Mesenchymal stem cell (in vitro differentiated cells and primary cell): ENCODE data around the gene ITGA1.

Experiments used
- DNase-seq: peaks from one replicate; pipeline ENCODE4 v3.0.0-alpha.2; 2013
- H2AFZ ChIP-seq: one replicate; pipeline ENCODE4 v1.6.1; 2013; ENCODE audit warnings: low read depth, mild to moderate bottlenecking, control low read depth, inconsistent platforms, low read length, moderate library complexity
- H2AK5ac ChIP-seq: 2 replicates; pipeline ENCODE4 v1.6.1; 2013; ENCODE audit warnings: low read length, moderate library complexity, mild to moderate bottlenecking, inconsistent platforms; ENCODE audit not compliant: severe bottlenecking
- H2BK120ac ChIP-seq: one replicate; pipeline ENCODE4 v1.6.1; 2013; ENCODE audit warnings: low read depth, mild to moderate bottlenecking, inconsistent platforms, low read length, moderate library complexity
- H2BK12ac ChIP-seq, 2 experiments: one replicate each; pipeline ENCODE4 v1.6.1; 2013; ENCODE audit warnings: inconsistent platforms in 2 of 2, low read length in 2 of 2, mild to moderate bottlenecking in 2 of 2, moderate library complexity in 2 of 2, control low read depth in 1 of 2
- H2BK15ac ChIP-seq: one replicate; pipeline ENCODE4 v1.6.1; 2013; ENCODE audit warnings: mild to moderate bottlenecking, low read depth, inconsistent platforms; ENCODE audit not compliant: poor library complexity, severe bottlenecking
- H2BK5ac ChIP-seq: 2 replicates; pipeline ENCODE4 v1.6.1; 2013; ENCODE audit warnings: low read depth, mild to moderate bottlenecking, low read length, control low read depth, inconsistent platforms; ENCODE audit not compliant: poor library complexity, severe bottlenecking
- H3K14ac ChIP-seq, 2 experiments: one replicate each; pipeline ENCODE4 v1.6.1; 2013; ENCODE audit warnings: inconsistent platforms in 2 of 2, low read length in 2 of 2, control low read depth in 1 of 2, mild to moderate bottlenecking in 1 of 2, moderate library complexity in 1 of 2
- H3K18ac ChIP-seq, 2 experiments: one replicate each; pipeline ENCODE4 v1.6.1; 2013; ENCODE audit warnings: inconsistent platforms in 2 of 2, low read length in 2 of 2, control low read depth in 1 of 2, low read depth in 1 of 2, mild to moderate bottlenecking in 1 of 2
- H3K23ac ChIP-seq, 2 experiments: one replicate each; pipeline ENCODE4 v1.6.1; 2013; ENCODE audit warnings: inconsistent platforms in 2 of 2, low read length in 2 of 2, mild to moderate bottlenecking in 2 of 2, moderate library complexity in 2 of 2, control low read depth in 1 of 2
- H3K27ac ChIP-seq: 2 replicates; pipeline ENCODE4 v1.5.1; 2013; ENCODE audit warnings: mild to moderate bottlenecking, moderate library complexity, low read length, control low read depth, inconsistent platforms; ENCODE audit not compliant: poor library complexity, severe bottlenecking
- H3K27me3 ChIP-seq, 2 experiments: 2 replicates each; pipeline versions ENCODE4 v1.6.1 to v1.7.0; 2013; ENCODE audit warnings: low read length in 2 of 2, mild to moderate bottlenecking in 2 of 2, moderate library complexity in 2 of 2, control low read depth in 1 of 2, inconsistent platforms in 1 of 2; ENCODE audit not compliant: control insufficient read depth in 1 of 2, insufficient read depth in 1 of 2
- H3K36me3 ChIP-seq, 2 experiments: 2 replicates each; pipeline versions ENCODE4 v1.6.1 to v1.7.0; 2013; ENCODE audit warnings: low read length in 2 of 2, control low read depth in 1 of 2, inconsistent platforms in 1 of 2, low read depth in 1 of 2, mild to moderate bottlenecking in 1 of 2; ENCODE audit not compliant: insufficient read depth in 2 of 2, control insufficient read depth in 1 of 2
- H3K4ac ChIP-seq, 2 experiments: one replicate each; pipeline ENCODE4 v1.6.1; 2013; ENCODE audit warnings: inconsistent platforms in 2 of 2, low read length in 2 of 2, mild to moderate bottlenecking in 2 of 2, moderate library complexity in 2 of 2, control low read depth in 1 of 2, low read depth in 1 of 2
- H3K4me1 ChIP-seq: 2 replicates; pipeline ENCODE4 v1.6.1; 2013; ENCODE audit warnings: low read depth, low read length, control low read depth; ENCODE audit not compliant: control insufficient read depth, insufficient read depth
- H3K4me2 ChIP-seq: 2 replicates; pipeline ENCODE4 v1.6.1; 2013; ENCODE audit warnings: low read length, mild to moderate bottlenecking, inconsistent platforms; ENCODE audit not compliant: poor library complexity, severe bottlenecking
- H3K4me3 ChIP-seq, 2 experiments: 2 replicates each; pipeline versions ENCODE4 v1.5.1 to v1.7.0; 2013; ENCODE audit warnings: low read length in 2 of 2, mild to moderate bottlenecking in 2 of 2, control low read depth in 1 of 2, low read depth in 1 of 2; ENCODE audit not compliant: insufficient read depth in 1 of 2
- H3K79me1 ChIP-seq: replicated peaks from 2 replicates; pipeline ENCODE4 v1.6.1; 2013; ENCODE audit warnings: mild to moderate bottlenecking, control low read depth, low read length, inconsistent platforms; ENCODE audit not compliant: poor library complexity, severe bottlenecking
- H3K9ac ChIP-seq: 2 replicates; pipeline ENCODE4 v1.7.0; 2013; ENCODE audit warnings: mild to moderate bottlenecking, low read length, moderate library complexity
- H3K9me3 ChIP-seq: 2 replicates; pipeline ENCODE4 v1.7.0; 2013; ENCODE audit warnings: mild to moderate bottlenecking, low read length; ENCODE audit not compliant: control insufficient read depth
- H4K8ac ChIP-seq: one replicate; pipeline ENCODE4 v1.6.1; 2013; ENCODE audit warnings: inconsistent platforms, mild to moderate bottlenecking, low read length, moderate library complexity
- H4K91ac ChIP-seq: one replicate; pipeline ENCODE4 v1.6.1; 2013; ENCODE audit warnings: mild to moderate bottlenecking, low read length, inconsistent platforms
- WGBS: methylation state at CpG from one replicate; pipeline ENCODE4 v1.1.7; 2013; ENCODE audit warnings: mixed read lengths; 5-methylcytosine and 5-hydroxymethylcytosine counted together

Gene ITGA1

GRCh38 chr5:52898961-52899680 is 111.4 kb downstream of the ITGA1 start:
- Histone ChIP-seq H3K4me3 (no peak overlapping the region), H2BK5ac (no peak overlapping the region), H3K36me3 (no peaks in the 10 kb centered on the region), H3K9me3 (peaks cover 5% of the 10 kb centered on the region), H3K23ac (no peak overlapping the region), H2BK15ac (no peak overlapping the region), H3K4ac (no peak overlapping the region), H3K27ac (no peak overlapping the region), H3K4me2 (no peak overlapping the region), H3K9ac (no peak overlapping the region), H2BK12ac (no peak overlapping the region), H3K18ac (no peak overlapping the region), H3K79me1 (no peaks in the 10 kb centered on the region), H4K91ac (no peak overlapping the region), H4K8ac (no peak overlapping the region), H3K4me1 (peaks cover 1% of the 10 kb centered on the region), H2AFZ (no peak overlapping the region), H2AK5ac (no peak overlapping the region), H3K27me3 (no peaks in the 10 kb centered on the region), H3K14ac (no peak overlapping the region), H2BK120ac (no peak overlapping the region)
- no peak for DNase-seq
- WGBS, result 95% methylated on average over 2 of the region's 5 CpGs

- no peak overlapping the region for H2AFZ ChIP-seq
- no peak overlapping the region for H4K91ac ChIP-seq
- H2BK12ac ChIP-seq, result no peak overlapping the region
- H3K4me2 ChIP-seq, result no peak overlapping the region
- no peak overlapping the region for H2AK5ac ChIP-seq
- H2BK15ac ChIP-seq, result no peak overlapping the region
- DNase-seq, result no peak
- H3K4ac ChIP-seq, result no peak overlapping the region
- no peak overlapping the region for H3K4me3 ChIP-seq
- no peaks in the 10 kb centered on the region for H3K4me1 ChIP-seq
- no peak overlapping the region for H2BK120ac ChIP-seq
- H3K18ac ChIP-seq, result no peak overlapping the region
- H3K79me1 ChIP-seq, result no peaks in the 10 kb centered on the region
- no peak overlapping the region for H3K9ac ChIP-seq
- peaks cover 5% of the 10 kb centered on the region for H3K9me3 ChIP-seq
- H4K8ac ChIP-seq, result no peak overlapping the region
- no peaks in the 10 kb centered on the region for H3K36me3 ChIP-seq
- no peak overlapping the region for H3K27ac ChIP-seq
- 94% methylated on average over 1 of the region's 2 CpGs for WGBS
- H3K14ac ChIP-seq, result no peak overlapping the region
- no peak overlapping the region for H2BK5ac ChIP-seq
- no peaks in the 10 kb centered on the region for H3K27me3 ChIP-seq
- H3K23ac ChIP-seq, result no peak overlapping the region
Measured at GRCh38 chr5:52903142-52903541, 115.4 kb downstream of the ITGA1 start.

GRCh38 chr5:52906343-52906742 is 118.6 kb downstream of the ITGA1 start:
- no peak overlapping the region for H3K14ac ChIP-seq
- H2BK5ac ChIP-seq, result no peak overlapping the region
- H3K27ac ChIP-seq, result no peak overlapping the region
- H3K23ac ChIP-seq, result no peak overlapping the region
- WGBS, result no CpG with 5 or more reads among the region's 1 CpG
- H3K18ac ChIP-seq, result no peak overlapping the region
- H3K27me3 ChIP-seq, result no peaks in the 10 kb centered on the region
- no peak overlapping the region for H3K9ac ChIP-seq
- no peak overlapping the region for H2BK15ac ChIP-seq
- no peaks in the 10 kb centered on the region for H3K4me1 ChIP-seq
- H4K91ac ChIP-seq, result no peak overlapping the region
- H3K4me2 ChIP-seq, result no peak overlapping the region
- H2BK120ac ChIP-seq, result no peak overlapping the region
- no peak overlapping the region for H3K4ac ChIP-seq
- DNase-seq, result no peak
- H4K8ac ChIP-seq, result no peak overlapping the region
- H3K9me3 ChIP-seq, result peaks cover 5% of the 10 kb centered on the region
- no peak overlapping the region for H2AFZ ChIP-seq
- H2AK5ac ChIP-seq, result no peak overlapping the region
- H3K79me1 ChIP-seq, result no peaks in the 10 kb centered on the region
- H3K36me3 ChIP-seq, result no peaks in the 10 kb centered on the region
- no peak overlapping the region for H2BK12ac ChIP-seq
- no peak overlapping the region for H3K4me3 ChIP-seq

- Histone ChIP-seq H3K4ac (no peak overlapping the region), H2BK120ac (no peak overlapping the region), H3K23ac (no peak overlapping the region), H3K9me3 (peaks cover 5% of the 10 kb centered on the region), H2AFZ (no peak overlapping the region), H3K79me1 (no peaks in the 10 kb centered on the region), H2AK5ac (no peak overlapping the region), H4K91ac (no peak overlapping the region), H4K8ac (no peak overlapping the region), H3K27ac (no peak overlapping the region), H3K9ac (no peak overlapping the region), H3K4me2 (no peak overlapping the region), H2BK15ac (no peak overlapping the region), H3K4me1 (no peaks in the 10 kb centered on the region), H3K18ac (no peak overlapping the region), H3K36me3 (no peaks in the 10 kb centered on the region), H2BK12ac (no peak overlapping the region), H3K4me3 (no peak overlapping the region), H3K14ac (no peak overlapping the region), H2BK5ac (no peak overlapping the region), H3K27me3 (no peaks in the 10 kb centered on the region)
- no peak for DNase-seq
- WGBS, result 97% methylated on average over 4 of the region's 4 CpGs
Measured at GRCh38 chr5:52906845-52907244, 119.1 kb downstream of the ITGA1 start.
